Mesenchymal stem cell (in vitro differentiated cells and primary cell): ENCODE measurements around the gene ZFYVE26.

ENCODE experiments used
- DNase-seq: peaks from one replicate; pipeline ENCODE4 v3.0.0-alpha.2; 2013
- H2AFZ ChIP-seq: one replicate; pipeline ENCODE4 v1.6.1; 2013; ENCODE audit warnings: low read depth, mild to moderate bottlenecking, control low read depth, inconsistent platforms, low read length, moderate library complexity
- H2AK5ac ChIP-seq: 2 replicates; pipeline ENCODE4 v1.6.1; 2013; ENCODE audit warnings: low read length, moderate library complexity, mild to moderate bottlenecking, inconsistent platforms; ENCODE audit not compliant: severe bottlenecking
- H2BK120ac ChIP-seq: one replicate; pipeline ENCODE4 v1.6.1; 2013; ENCODE audit warnings: low read depth, mild to moderate bottlenecking, inconsistent platforms, low read length, moderate library complexity
- H2BK12ac ChIP-seq, 2 experiments: one replicate each; pipeline ENCODE4 v1.6.1; 2013; ENCODE audit warnings: inconsistent platforms in 2 of 2, low read length in 2 of 2, mild to moderate bottlenecking in 2 of 2, moderate library complexity in 2 of 2, control low read depth in 1 of 2
- H2BK15ac ChIP-seq: one replicate; pipeline ENCODE4 v1.6.1; 2013; ENCODE audit warnings: mild to moderate bottlenecking, low read depth, inconsistent platforms; ENCODE audit not compliant: poor library complexity, severe bottlenecking
- H2BK5ac ChIP-seq: 2 replicates; pipeline ENCODE4 v1.6.1; 2013; ENCODE audit warnings: low read depth, mild to moderate bottlenecking, low read length, control low read depth, inconsistent platforms; ENCODE audit not compliant: poor library complexity, severe bottlenecking
- H3K14ac ChIP-seq, 2 experiments: one replicate each; pipeline ENCODE4 v1.6.1; 2013; ENCODE audit warnings: inconsistent platforms in 2 of 2, low read length in 2 of 2, control low read depth in 1 of 2, mild to moderate bottlenecking in 1 of 2, moderate library complexity in 1 of 2
- H3K18ac ChIP-seq, 2 experiments: one replicate each; pipeline ENCODE4 v1.6.1; 2013; ENCODE audit warnings: inconsistent platforms in 2 of 2, low read length in 2 of 2, control low read depth in 1 of 2, low read depth in 1 of 2, mild to moderate bottlenecking in 1 of 2
- H3K23ac ChIP-seq, 2 experiments: one replicate each; pipeline ENCODE4 v1.6.1; 2013; ENCODE audit warnings: inconsistent platforms in 2 of 2, low read length in 2 of 2, mild to moderate bottlenecking in 2 of 2, moderate library complexity in 2 of 2, control low read depth in 1 of 2
- H3K27ac ChIP-seq: 2 replicates; pipeline ENCODE4 v1.5.1; 2013; ENCODE audit warnings: mild to moderate bottlenecking, moderate library complexity, low read length, control low read depth, inconsistent platforms; ENCODE audit not compliant: poor library complexity, severe bottlenecking
- H3K27me3 ChIP-seq, 2 experiments: 2 replicates each; pipeline versions ENCODE4 v1.6.1 to v1.7.0; 2013; ENCODE audit warnings: low read length in 2 of 2, mild to moderate bottlenecking in 2 of 2, moderate library complexity in 2 of 2, control low read depth in 1 of 2, inconsistent platforms in 1 of 2; ENCODE audit not compliant: control insufficient read depth in 1 of 2, insufficient read depth in 1 of 2
- H3K36me3 ChIP-seq, 2 experiments: 2 replicates each; pipeline versions ENCODE4 v1.6.1 to v1.7.0; 2013; ENCODE audit warnings: low read length in 2 of 2, control low read depth in 1 of 2, inconsistent platforms in 1 of 2, low read depth in 1 of 2, mild to moderate bottlenecking in 1 of 2; ENCODE audit not compliant: insufficient read depth in 2 of 2, control insufficient read depth in 1 of 2
- H3K4ac ChIP-seq, 2 experiments: one replicate each; pipeline ENCODE4 v1.6.1; 2013; ENCODE audit warnings: inconsistent platforms in 2 of 2, low read length in 2 of 2, mild to moderate bottlenecking in 2 of 2, moderate library complexity in 2 of 2, control low read depth in 1 of 2, low read depth in 1 of 2
- H3K4me1 ChIP-seq: 2 replicates; pipeline ENCODE4 v1.6.1; 2013; ENCODE audit warnings: low read depth, low read length, control low read depth; ENCODE audit not compliant: control insufficient read depth, insufficient read depth
- H3K4me2 ChIP-seq: 2 replicates; pipeline ENCODE4 v1.6.1; 2013; ENCODE audit warnings: low read length, mild to moderate bottlenecking, inconsistent platforms; ENCODE audit not compliant: poor library complexity, severe bottlenecking
- H3K4me3 ChIP-seq, 2 experiments: 2 replicates each; pipeline versions ENCODE4 v1.5.1 to v1.7.0; 2013; ENCODE audit warnings: low read length in 2 of 2, mild to moderate bottlenecking in 2 of 2, control low read depth in 1 of 2, low read depth in 1 of 2; ENCODE audit not compliant: insufficient read depth in 1 of 2
- H3K79me1 ChIP-seq: replicated peaks from 2 replicates; pipeline ENCODE4 v1.6.1; 2013; ENCODE audit warnings: mild to moderate bottlenecking, control low read depth, low read length, inconsistent platforms; ENCODE audit not compliant: poor library complexity, severe bottlenecking
- H3K9ac ChIP-seq: 2 replicates; pipeline ENCODE4 v1.7.0; 2013; ENCODE audit warnings: mild to moderate bottlenecking, low read length, moderate library complexity
- H3K9me3 ChIP-seq: 2 replicates; pipeline ENCODE4 v1.7.0; 2013; ENCODE audit warnings: mild to moderate bottlenecking, low read length; ENCODE audit not compliant: control insufficient read depth
- H4K8ac ChIP-seq: one replicate; pipeline ENCODE4 v1.6.1; 2013; ENCODE audit warnings: inconsistent platforms, mild to moderate bottlenecking, low read length, moderate library complexity
- H4K91ac ChIP-seq: one replicate; pipeline ENCODE4 v1.6.1; 2013; ENCODE audit warnings: mild to moderate bottlenecking, low read length, inconsistent platforms
- WGBS: methylation state at CpG from one replicate; pipeline ENCODE4 v1.1.7; 2013; ENCODE audit warnings: mixed read lengths; 5-methylcytosine and 5-hydroxymethylcytosine counted together

Gene ZFYVE26

GRCh38 chr14:67733616-67734015, 82.8 kb downstream of the ZFYVE26 start:
- Histone ChIP-seq H3K27ac (no peak overlapping the region), H4K91ac (no peak overlapping the region), H3K9me3 (no peaks in the 10 kb centered on the region), H3K23ac (no peak overlapping the region), H3K4me1 (peaks cover 9% of the 10 kb centered on the region), H3K27me3 (peaks cover 16 to 36% of the 10 kb centered on the region in 2 experiments), H2BK5ac (no peak overlapping the region), H3K79me1 (no peaks in the 10 kb centered on the region), H3K14ac (no peak overlapping the region), H2BK15ac (no peak overlapping the region), H2BK12ac (no peak overlapping the region), H3K18ac (no peak overlapping the region), H3K4me3 (no peak overlapping the region), H4K8ac (no peak overlapping the region), H3K4me2 (no peak overlapping the region), H2BK120ac (no peak overlapping the region), H3K4ac (no peak overlapping the region), H3K36me3 (no peaks in the 10 kb centered on the region), H2AFZ (no peak overlapping the region), H2AK5ac (no peak overlapping the region), H3K9ac (no peak overlapping the region)
- DNase-seq = no peak
- 89% methylated on average over 4 of the region's 4 CpGs for WGBS

- no peak overlapping the region for H3K18ac ChIP-seq
- peaks cover 11% of the 10 kb centered on the region for H3K9me3 ChIP-seq
- peaks cover 49 to 50% of the 10 kb centered on the region in 2 experiments for H3K27me3 ChIP-seq
- H3K4me1 ChIP-seq = peaks cover 7% of the 10 kb centered on the region
- no peak overlapping the region for H3K4me2 ChIP-seq
- WGBS = 50% methylated on average over 21 of the region's 21 CpGs
- H2BK15ac ChIP-seq = no peak overlapping the region
- H3K9ac ChIP-seq = no peak overlapping the region
- H3K27ac ChIP-seq = no peak overlapping the region
- H3K23ac ChIP-seq = no peak overlapping the region
- H2BK120ac ChIP-seq = no peak overlapping the region
- no peak overlapping the region for H2AFZ ChIP-seq
- DNase-seq = no peak
- H3K36me3 ChIP-seq = no peaks in the 10 kb centered on the region
- H4K8ac ChIP-seq = no peak overlapping the region
- H2BK5ac ChIP-seq = no peak overlapping the region
- no peak overlapping the region for H3K14ac ChIP-seq
- no peaks in the 10 kb centered on the region for H3K79me1 ChIP-seq
- no peak overlapping the region for H3K4ac ChIP-seq
- peak overlapping the region; percentile 68 for H4K91ac ChIP-seq
- no peak overlapping the region for H2AK5ac ChIP-seq
- H2BK12ac ChIP-seq = no peak overlapping the region
- no peak overlapping the region for H3K4me3 ChIP-seq
These were observed 87.1 kb downstream of the ZFYVE26 start for GRCh38 chr14:67729072-67729885.

DNA sequence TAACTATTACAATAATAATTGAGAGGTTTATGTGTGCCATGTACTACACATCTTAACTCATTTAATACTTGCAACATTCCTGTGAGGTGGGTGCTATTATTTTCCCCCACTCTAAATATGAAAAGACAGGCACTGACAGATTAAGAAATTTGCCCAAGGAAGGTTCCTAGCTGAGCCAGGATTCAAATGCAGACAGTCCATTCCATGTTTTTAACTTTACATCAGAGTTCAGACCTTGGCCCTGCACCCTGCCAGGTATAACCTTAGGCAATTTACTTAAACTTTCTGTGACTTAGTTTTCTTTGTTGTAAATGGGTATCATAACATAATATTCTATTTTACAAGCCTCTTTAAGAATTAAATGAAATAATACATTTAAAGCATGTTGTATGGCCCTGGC, 88.1 kb downstream of the ZFYVE26 start:
- no peak overlapping the region for H3K4me2 ChIP-seq
- no peak overlapping the region for H3K27ac ChIP-seq
- H2BK120ac ChIP-seq = no peak overlapping the region
- H2BK5ac ChIP-seq = no peak overlapping the region
- peaks cover 11% of the 10 kb centered on the region for H3K9me3 ChIP-seq
- H3K23ac ChIP-seq = no peak overlapping the region
- no peak overlapping the region for H3K18ac ChIP-seq
- peaks cover 55 to 56% of the 10 kb centered on the region in 2 experiments for H3K27me3 ChIP-seq
- H3K4me3 ChIP-seq = no peak overlapping the region
- DNase-seq = no peak
- no peaks in the 10 kb centered on the region for H3K79me1 ChIP-seq
- H2BK12ac ChIP-seq = no peak overlapping the region
- H4K8ac ChIP-seq = no peak overlapping the region
- H3K4ac ChIP-seq = no peak overlapping the region
- H4K91ac ChIP-seq = no peak overlapping the region
- H2AK5ac ChIP-seq = no peak overlapping the region
- no peaks in the 10 kb centered on the region for H3K36me3 ChIP-seq
- peaks cover 3% of the 10 kb centered on the region for H3K4me1 ChIP-seq
- H3K14ac ChIP-seq = no peak overlapping the region
- no peak overlapping the region for H2BK15ac ChIP-seq
- no peak overlapping the region for H2AFZ ChIP-seq
- no peak overlapping the region for H3K9ac ChIP-seq

DNA sequence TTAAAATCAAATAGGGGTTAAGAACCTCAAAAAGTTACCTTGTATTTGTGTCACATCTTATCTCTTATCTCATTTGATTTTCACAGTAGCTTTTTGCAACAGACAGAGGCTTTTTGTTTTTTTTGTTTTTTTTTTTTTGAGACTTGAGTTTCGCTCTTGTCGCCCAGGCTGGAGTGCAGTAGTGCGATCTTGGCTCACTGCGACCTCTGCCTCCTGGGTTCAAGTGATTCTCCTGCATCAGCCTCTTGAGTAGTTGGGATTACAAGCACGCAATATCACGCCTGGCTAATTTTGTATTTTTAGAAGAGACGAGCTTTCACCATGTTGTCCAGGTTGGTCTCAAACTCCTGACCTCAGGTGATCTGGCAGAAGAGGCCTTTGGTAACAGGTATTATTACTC, 89.0 kb downstream of the ZFYVE26 start:
- Histone ChIP-seq H4K8ac (no peak overlapping the region), H3K4me1 (peaks cover 3% of the 10 kb centered on the region), H3K18ac (no peak overlapping the region), H2BK120ac (no peak overlapping the region), H3K9ac (no peak overlapping the region), H3K23ac (no peak overlapping the region), H3K14ac (no peak overlapping the region), H3K79me1 (no peaks in the 10 kb centered on the region), H2BK15ac (no peak overlapping the region), H2AK5ac (no peak overlapping the region), H2BK12ac (no peak overlapping the region), H4K91ac (no peak overlapping the region), H3K27me3 (peaks cover 62 to 63% of the 10 kb centered on the region in 2 experiments), H3K4ac (no peak overlapping the region), H2BK5ac (no peak overlapping the region), H3K36me3 (no peaks in the 10 kb centered on the region), H3K9me3 (peaks cover 11% of the 10 kb centered on the region), H3K4me3 (no peak overlapping the region), H2AFZ (no peak overlapping the region), H3K27ac (no peak overlapping the region), H3K4me2 (no peak overlapping the region)
- DNase-seq = no peak
- 95% methylated on average over 7 of the region's 7 CpGs for WGBS
